GM10847 (cell line): Measurements from ENCODE around the gene GSDMA.

Experiments
- POLR2A ChIP-seq: IDR thresholded peaks from 2 replicates; pipeline ENCODE4 v1.6.1; 2011; ENCODE audit not compliant: insufficient read length; ENCODE audit errors: extremely low read depth

Gene GSDMA, protein sequence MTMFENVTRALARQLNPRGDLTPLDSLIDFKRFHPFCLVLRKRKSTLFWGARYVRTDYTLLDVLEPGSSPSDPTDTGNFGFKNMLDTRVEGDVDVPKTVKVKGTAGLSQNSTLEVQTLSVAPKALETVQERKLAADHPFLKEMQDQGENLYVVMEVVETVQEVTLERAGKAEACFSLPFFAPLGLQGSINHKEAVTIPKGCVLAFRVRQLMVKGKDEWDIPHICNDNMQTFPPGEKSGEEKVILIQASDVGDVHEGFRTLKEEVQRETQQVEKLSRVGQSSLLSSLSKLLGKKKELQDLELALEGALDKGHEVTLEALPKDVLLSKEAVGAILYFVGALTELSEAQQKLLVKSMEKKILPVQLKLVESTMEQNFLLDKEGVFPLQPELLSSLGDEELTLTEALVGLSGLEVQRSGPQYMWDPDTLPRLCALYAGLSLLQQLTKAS

DNA sequence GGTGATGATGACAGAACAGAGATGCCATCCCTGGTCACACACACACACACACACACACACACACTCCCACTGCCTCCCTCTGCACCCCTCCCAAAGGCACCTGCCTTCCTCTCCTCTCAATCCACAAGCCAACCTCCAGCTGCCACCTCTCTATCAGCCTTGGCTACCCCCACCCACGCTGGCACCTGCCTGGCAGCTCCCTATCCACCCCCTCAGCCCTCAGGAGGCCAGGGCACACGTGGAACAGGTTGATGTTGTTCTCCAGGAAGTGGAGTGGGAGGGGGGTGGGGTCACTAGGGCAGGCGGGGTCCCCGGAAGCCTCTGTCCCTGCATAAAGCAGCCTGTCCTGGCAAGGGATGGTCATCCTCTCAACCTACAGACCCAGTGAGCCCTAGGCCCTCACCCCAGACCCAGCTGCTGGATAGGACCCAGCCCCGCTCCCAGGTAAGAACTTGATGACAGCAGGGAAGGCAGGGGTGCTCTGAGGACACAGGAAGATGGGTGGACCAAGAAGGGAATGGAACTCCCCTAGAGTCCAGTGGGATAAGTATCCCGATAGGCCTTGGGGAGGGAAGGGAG, at the start of gene GSDMA:
GSDMA (plus strand) TSS at position 363 of the 579 bp plus-strand sequence. CDS start 2,684 bp downstream, outside the sequence.
- TF ChIP-seq POLR2A = no peak

DNA sequence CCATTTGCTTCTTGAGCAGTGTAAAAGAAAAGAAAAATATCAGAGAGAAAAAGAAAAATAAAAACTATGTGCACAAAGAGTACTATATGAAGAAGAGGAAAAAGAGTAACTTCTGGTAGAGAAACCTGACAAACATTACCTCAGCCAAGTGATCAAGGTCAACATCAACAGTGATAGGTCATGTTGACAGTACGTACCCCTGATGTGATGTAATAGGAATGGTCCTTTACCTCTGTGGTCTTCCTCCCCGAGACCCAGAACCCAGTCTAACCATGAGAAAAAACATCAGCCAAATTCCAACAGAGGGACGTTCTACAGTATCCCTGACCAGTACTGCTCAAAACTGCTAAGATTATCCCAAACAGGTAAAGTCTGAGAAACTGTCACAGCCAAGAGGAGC, 48.8 kb upstream of the GSDMA start:
- TF ChIP-seq POLR2A = no peak

DNA sequence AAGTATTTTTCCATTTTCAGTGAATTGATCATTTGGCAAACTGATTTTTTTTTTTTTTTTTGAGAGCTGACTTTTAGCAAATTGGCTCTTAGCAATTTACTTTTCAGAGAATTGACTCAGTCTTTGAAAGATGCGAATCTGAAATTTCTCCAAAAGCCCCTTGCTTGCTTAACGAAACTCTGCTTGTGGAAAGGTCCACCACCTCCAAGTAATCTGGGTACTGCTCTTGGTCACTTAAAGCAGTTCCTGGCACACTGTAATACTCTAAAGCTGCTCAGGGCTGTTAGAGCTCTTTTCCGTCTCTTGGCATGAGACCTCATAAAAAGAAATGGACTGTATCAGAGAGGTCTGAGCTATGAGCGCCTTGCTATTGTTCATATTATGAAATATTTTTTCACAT, 47.2 kb upstream of the GSDMA start:
- no peak for TF ChIP-seq POLR2A

DNA sequence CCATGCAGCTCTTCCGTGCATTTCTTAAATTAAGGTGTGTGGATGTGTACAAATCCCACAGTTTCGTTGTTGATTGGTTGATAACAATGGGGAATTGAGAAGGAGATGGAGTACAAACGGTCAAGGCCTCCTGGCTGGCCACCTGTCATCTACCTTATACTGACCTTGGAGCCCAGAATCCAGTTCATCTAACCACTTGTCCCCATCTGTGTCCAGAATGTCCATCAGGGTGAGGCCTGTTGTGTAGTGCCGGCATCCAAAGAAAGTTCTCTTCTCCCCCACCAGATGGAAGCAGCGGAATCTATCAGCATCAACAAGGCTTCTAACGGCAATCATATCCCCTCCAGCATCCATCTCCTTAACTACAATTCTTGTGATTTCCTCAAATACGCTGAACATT, 45.9 kb upstream of the GSDMA start:
- TF ChIP-seq POLR2A = no peak

DNA sequence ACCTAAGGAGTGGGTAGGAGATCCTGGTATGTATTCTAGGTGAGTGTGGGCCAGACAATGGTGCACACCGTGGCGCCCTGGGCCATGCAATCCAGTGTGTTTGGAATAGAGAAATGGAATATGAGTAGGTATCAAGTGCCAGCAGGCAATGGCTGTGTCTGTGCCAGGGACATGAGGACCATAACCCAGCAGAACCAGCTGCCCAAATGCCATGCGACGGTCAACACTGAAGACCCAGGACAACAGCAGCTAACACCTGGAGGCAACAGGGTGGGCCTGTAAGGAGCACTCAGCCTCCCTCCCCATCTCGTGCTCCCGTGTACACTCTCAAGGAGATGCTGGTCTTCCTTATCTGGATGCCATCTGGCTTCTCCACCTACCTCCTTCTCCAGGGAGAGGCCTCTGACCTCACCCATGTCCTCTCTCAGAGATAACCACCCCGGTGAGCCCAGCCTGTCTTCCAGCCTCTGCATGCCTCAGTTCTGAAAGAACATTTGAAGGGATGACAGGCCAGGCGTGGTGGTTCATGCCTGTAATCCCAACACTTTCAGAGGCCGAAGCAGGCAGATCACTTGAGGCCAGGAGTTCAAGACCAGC, 43.6 kb upstream of the GSDMA start:
- no peak for TF ChIP-seq POLR2A

DNA sequence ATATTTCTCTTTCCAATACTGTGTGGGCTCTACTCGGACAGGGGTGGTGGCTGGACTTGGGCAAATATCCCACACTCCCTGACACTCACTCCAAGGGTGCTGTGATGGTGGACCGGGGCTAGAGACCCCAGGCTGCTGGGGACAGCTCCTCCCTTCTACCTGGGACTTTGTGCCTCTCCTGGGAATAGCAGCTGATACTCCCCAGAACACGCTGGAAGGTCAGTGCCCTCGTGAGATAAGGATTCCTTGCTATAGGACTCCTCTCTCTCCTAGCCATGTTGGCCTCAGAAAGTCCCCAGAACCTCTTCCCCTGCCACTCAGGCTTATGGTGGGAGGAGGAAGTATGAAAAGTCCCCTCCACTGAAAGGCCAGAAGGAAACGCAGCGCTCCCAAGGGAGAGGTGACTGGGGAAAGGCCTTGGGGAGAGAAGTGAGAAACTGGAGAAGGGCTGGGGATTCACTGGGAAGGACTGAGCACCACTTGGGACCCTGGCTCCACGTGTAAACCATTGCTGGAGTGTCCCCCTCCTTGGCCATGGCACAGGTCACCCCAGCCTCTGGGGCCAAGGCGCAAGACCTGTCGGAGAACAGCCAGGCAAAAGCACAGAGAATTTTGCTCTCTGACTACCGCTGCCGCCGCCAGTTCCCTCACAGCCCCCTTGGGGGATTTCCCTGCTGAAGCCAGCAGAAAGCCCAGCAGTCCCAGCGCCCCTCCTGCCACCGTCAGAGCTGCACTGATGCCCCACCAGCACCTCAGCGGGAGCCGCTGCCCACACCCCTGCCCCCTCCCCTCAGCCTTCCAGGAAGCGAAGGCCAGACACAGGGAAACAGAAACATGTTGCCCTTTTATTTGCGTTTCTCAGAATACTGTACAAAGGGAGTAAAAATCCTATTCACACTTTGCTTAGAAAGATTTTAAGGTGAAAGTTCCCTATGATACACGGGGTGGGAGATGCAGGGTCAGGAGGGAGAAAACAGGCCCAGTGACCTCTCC, 42.3 kb upstream of the GSDMA start:
- TF ChIP-seq POLR2A = no peak

DNA sequence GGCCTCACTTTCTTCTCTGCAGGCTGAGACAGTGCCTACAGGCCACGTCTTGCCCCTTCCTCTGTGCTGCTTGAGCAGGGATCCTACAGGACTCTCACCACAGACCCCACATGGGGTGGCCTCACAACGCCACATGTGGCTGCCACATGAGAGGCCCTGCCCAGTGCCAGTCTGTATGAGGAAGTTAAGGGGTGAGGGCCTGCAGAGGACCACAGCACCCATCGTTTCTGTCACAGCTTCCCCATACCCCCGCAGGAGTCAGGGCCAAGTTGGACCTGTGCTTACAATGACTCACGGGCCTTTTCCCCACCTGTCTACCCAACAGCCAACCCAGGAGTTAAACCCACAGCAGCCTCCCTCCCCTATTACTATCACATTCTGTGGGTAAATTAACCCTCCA, 41.5 kb upstream of the GSDMA start:
- no peak for TF ChIP-seq POLR2A

DNA sequence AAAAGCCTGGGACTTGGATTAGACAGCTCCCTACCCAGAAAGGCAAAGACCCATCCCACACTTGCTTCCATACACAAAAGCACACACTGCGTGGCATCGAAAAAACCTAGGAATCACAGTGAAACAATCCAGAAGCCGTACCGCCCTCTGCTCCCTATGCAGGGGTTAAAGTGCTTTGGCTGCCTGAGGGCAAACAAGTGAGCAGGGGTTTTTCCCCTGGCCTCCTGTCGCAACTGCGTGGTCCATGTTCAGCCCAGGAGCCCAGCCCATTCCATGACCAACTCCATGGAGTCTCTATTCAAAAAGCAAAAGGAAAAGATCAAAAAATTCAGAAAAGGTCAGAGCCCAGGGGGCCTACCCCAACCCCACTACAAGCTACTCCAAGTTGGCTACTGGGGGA, 40.8 kb upstream of the GSDMA start:
- no peak for TF ChIP-seq POLR2A

DNA sequence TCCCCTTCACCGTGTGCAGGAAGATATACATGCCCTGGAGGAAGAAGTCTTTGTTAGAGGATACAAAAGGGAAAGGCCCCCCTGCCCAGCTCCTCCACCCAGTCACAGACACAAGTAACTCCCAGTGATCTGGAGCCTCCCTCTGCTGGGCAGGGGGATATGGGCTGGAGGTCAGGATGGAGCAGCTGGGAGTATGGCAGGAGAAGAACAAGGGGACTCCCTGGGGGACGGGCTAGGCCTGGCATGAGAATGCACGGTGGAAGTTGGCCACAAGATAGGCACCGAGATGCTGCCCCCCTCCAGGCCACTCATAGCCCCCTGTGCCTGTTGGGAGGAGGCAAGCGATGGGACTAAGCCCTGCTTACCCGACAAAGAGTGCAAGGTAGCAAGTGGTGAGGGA, 39.6 kb upstream of the GSDMA start:
- TF ChIP-seq POLR2A = no peak

DNA sequence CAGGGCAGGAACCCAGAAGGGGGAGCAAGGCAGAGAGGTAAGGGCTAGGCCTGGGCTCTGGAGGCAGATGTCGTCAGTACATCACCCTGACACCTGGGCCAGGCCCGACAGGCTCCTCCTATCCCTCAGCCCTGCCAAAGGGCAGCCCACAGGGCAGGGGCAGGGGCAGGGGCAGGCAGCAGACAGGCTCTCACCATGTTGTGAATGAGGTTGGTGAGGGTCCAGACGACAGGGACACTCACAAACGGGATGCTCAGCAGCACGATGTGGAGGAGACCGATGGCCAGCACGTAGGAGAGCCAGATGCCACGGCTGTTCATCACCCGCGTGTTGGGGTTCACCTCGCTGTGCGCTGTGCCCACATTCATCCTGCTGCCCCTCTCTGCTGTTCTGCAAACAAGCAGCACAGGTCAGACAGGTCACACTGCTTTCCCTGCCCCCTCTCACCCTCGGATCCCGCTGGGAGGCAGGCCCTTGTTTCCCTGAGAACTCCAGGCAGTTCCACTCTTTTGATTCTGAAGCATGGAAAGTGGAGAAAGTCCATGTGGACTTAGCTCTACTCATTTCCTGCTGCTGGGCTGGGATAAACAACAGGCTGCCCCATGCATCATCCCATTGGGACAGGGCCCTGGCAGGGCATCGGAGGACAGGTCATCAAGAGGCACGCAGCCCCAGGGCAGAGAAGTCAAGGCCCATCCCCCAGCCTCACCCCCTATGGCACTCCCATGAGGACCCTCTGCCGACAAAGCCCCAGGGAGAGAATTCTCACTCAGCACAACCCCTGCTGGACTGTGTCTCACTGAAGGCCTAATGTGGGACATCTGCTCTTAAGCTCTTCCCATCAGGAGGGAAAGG, 38.7 kb upstream of the GSDMA start:
- no peak for TF ChIP-seq POLR2A

DNA sequence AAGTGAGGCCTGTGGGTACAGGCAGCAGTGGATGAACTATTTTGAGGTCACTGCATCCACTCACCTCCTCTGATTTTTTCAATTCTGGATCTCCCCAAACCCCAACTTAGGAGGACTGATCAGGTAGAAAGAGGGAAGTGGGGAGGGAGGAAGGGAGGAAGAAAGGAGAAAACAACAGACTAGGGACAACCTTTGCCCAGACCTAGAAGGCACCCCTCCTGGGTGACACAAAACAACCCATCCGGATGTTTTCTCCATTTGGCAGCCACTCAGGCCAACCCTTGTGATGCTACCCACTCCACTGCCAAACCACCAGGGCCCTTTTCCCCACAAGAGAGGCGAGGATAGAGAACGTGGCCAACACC, 38.1 kb upstream of the GSDMA start:
- TF ChIP-seq POLR2A = no peak

DNA sequence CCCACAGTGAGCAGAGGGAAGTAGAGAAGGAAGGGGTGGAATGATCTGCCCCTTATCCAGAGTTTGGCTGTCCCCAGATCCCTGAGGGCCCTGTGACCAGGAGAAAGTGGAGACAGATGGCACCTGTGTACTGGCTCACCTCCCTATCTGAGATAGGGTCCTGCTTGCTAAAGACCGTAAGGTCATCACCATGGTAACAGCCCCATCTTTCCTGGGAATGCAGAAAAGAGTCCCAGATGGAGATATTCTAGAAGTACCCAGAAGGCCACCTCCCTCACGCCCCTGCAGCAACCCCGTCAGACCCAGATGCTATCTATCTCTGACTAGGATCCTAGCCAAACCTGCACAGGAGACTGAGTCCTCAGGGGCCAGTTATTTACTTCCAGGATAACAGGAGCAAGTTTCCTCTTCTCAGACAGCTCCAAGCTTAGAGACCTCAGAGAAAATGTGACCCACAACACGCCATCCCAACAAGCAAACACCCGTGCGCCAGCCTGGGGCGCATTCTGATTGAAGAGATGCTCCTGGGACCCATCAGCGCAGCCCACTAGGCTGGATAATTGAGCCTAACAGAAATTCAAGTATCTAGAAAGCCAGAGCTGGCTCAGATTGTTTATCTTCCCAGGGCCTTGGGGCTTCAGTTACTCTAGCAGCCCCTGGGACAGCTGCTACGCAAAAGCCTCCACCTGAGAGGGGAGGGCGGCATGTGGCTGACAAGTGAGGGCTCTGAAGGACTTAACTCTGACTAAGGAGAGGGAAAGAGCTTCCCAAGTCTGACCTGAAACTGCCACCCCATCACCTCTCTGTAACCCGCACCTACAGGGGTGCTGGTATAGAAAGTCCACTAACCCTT, 37.3 kb upstream of the GSDMA start:
- no peak for TF ChIP-seq POLR2A

DNA sequence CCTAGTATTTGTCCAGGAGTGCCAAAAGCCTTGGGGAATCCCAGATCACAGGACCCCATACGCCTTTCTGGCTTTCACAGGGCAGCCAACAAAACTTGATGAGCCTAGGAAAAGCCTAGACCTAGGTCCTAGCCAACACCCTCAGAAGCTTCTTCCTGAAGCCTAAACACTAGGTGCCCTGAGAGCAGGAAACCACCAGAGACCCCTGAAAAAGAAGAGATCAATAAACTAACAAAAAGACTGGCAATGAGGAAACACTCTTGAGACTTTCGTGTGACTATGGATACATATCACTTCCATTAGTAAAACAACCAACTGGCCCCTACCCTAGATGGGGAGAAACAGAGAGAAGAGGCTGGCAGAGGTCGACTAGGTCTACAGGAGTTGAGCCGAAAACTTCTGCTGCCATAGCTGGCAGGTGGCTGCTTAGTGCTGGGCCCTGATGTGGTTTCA, 36.6 kb upstream of the GSDMA start:
- TF ChIP-seq POLR2A = no peak
